GM12801 (cell line): ENCODE results near the gene SDC3.

Experiments used
- TF ChIP-seq, protein P1 (sequence below): IDR thresholded peaks from one replicate; pipeline ENCODE4 v1.5.1; 2011; ENCODE audit warnings: control low read depth; ENCODE audit not compliant: insufficient read length; ENCODE audit errors: extremely low read depth

The SDC3 gene

GRCh38 chr1:30878559-30878958, 30.0 kb downstream of the SDC3 start:
- TF ChIP-seq, protein P1, sequence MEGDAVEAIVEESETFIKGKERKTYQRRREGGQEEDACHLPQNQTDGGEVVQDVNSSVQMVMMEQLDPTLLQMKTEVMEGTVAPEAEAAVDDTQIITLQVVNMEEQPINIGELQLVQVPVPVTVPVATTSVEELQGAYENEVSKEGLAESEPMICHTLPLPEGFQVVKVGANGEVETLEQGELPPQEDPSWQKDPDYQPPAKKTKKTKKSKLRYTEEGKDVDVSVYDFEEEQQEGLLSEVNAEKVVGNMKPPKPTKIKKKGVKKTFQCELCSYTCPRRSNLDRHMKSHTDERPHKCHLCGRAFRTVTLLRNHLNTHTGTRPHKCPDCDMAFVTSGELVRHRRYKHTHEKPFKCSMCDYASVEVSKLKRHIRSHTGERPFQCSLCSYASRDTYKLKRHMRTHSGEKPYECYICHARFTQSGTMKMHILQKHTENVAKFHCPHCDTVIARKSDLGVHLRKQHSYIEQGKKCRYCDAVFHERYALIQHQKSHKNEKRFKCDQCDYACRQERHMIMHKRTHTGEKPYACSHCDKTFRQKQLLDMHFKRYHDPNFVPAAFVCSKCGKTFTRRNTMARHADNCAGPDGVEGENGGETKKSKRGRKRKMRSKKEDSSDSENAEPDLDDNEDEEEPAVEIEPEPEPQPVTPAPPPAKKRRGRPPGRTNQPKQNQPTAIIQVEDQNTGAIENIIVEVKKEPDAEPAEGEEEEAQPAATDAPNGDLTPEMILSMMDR, result no peak

DNA sequence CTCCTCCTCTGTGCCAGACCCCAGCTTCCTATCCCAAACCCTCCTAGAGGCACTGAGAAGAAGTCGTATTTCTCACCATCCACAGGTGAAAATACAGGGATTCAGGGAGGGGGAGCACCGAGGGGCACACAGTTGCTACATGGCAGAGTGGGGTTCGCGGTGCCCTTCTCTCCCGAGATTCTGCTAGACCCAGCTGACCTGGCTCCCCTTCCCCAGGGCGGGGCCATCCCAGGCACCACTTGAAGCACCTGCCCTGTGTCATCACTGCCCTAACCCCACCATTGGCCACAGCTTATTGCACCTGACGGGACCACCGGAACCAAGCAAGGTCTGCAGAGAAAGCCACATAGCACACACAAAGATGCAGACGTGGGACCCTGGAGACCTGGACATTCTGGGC, 30.5 kb downstream of the SDC3 start:
- TF ChIP-seq, protein P1, result no peak

- TF ChIP-seq, protein P1, result no peak
Measured at GRCh38 chr1:30877205-30877912, 31.2 kb downstream of the SDC3 start.

GRCh38 chr1:30876451-30877204, 31.9 kb downstream of the SDC3 start:
- TF ChIP-seq, protein P1, result no peak

DNA sequence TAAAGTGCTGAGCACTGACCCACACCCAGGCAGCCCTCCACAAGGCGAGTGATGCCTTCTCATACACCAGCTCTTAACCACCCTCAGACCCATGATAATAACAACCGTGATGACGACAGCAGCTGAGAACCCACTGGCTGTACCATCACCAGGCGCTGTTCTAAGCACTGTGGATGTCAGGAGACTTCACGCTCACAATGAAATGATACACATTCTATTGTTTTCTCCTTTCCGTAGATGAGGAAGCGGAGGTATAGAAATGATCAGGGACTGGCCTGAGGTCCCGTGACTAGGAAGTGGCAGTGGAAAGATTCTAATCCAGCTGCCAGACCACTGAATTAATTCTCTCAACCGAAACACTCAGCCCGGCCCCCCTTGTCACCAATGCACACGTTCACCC, 32.6 kb downstream of the SDC3 start:
- TF ChIP-seq, protein P1, result no peak

DNA sequence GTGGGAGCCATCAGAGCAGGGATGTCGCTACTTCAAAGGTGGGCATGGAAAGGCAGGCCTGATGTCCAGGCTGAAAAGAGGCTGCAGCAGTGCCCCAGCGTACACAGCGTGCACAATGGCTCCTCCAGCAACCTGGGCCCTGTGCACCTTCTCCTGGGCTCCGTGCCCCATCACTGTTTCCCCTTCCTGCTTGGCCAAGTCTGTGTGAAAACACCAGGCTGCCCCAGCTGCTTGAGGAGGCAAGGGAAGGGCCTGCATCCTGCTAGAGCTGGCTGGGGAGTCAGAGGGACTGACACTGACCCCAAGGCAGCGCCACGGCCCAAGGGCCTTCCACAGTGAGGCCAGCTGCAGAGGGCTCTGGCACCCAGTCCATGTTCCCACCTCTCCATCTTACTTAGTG, 33.4 kb downstream of the SDC3 start:
- TF ChIP-seq, protein P1, result no peak

DNA sequence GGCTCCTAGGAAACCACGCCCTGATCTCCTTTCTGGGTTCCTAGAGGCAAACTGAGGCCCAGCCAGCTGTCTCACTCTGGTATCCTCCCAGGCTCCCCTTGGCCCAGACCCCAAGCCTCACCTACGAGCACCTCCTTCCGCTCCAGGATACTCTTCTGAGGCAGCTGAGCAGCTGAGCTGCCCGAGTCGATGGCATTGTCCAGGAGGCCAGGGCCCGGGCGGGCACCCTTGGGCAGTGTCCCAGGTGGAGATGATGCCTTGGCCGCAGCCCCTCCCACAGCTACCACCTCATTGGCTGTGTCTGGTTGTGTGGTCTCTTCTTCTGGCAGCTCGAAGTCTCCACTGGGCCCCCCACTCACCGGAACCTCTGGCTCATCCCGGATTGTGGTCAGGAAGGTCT, 34.4 kb downstream of the SDC3 start:
- TF ChIP-seq, protein P1, result no peak
